ENCODE measurements around the gene OR4D2. TPM values are rescaled to one million over a fixed set of nuclear protein-coding genes. Genes with fewer than 3 reads are reported as not detected.
A peak's percentile ranks its signal among the peaks of the same experiment; 100 is the strongest.

The OR4D2 gene
- total RNA-seq, 1 experiment from 2014 or later = not detected

DNA sequence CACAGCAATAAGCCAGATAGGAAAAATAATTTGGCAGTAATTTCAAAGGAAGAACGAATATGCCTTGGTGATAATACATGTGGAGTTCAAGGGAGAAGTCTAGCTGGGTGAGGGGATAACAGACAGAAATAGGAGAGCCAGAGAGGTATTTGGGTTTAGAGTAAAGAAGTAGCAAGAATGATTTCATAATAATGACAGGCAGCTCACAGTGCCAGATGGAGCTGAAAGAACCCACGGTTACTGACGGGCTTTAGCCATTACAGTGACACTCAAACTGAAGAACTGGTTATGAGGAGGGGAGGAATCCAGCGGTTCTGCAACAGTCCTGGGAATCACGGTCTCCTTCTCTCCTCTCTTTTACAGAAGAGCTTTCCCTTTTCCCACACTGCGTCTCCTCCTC is 16.4 kb upstream of the OR4D2 start:
- Histone ChIP-seq H3K9ac (ENCODE audit: low read length) (no peak overlapping the region), H3K79me2 (ENCODE audit: low read length) (no peaks in the 10 kb centered on the region), H3K36me3 (ENCODE audit: low read depth, low read length) (no peaks in the 10 kb centered on the region), H3K4me3 (ENCODE audit: low read length) (no peak overlapping the region), H3K4me1 (ENCODE audit: insufficient read depth, low read length) (no peaks in the 10 kb centered on the region), H2AFZ (ENCODE audit: low read length) (no peak overlapping the region), H3F3A (ENCODE audit: low read length, unreplicated experiment) (no peaks in the 10 kb centered on the region), H3K9me3 (ENCODE audit: low read length) (peaks cover 7% of the 10 kb centered on the region), H4K20me1 (ENCODE audit: low read length) (no peaks in the 10 kb centered on the region), H3K27me3 (ENCODE audit: low read length) (peaks cover 94% of the 10 kb centered on the region), H3K4me2 (ENCODE audit: low read length) (no peak overlapping the region), H3K9me2 (replicated peaks; ENCODE audit: low read length) (no peaks in the 10 kb centered on the region), H3K27ac (ENCODE audit: low read length) (no peak overlapping the region)
- no peak for DNase-seq
- no peak for ATAC-seq
- ChIA-PET CTCF (no interaction called here), POLR2A (ENCODE audit: unreplicated experiment) (no interaction called here)
- intact Hi-C loops (cut with micrococcal nuclease) = no loop called here
- TF ChIP-seq EZH2 (IDR thresholded peaks at IDR 0.05; ENCODE audit: low read length, unreplicated experiment) (peak; percentile 25), CTCF (conservative IDR thresholded peaks at IDR 0.05; ENCODE audit: low read depth, low read length) (no peak)
- BruUV-seq (replicated peaks) = no TSS peak

DNA sequence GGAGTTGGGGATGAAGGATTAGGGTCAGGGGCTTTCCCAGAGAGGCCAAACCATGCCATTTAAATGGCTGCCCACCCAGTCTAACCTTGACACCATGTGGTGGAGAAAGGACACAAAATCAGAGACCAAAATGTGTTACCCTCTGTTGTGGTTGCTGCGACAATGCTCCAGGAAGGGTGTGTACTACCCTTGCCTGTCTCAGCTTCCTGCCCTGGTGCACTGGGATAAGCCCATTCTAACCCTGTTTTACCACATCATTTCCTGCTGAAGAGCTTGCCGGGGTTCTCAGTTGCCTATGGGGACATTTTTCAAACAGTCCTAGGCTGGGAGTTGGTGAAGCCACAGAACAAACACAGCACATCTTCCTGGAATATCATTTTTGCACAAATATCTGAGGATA is 13.7 kb upstream of the OR4D2 start:
- no peaks in the 10 kb centered on the region for H3K36me3 ChIP-seq (ENCODE audit: low read depth, low read length)
- DNase-seq (no peak), ATAC-seq (no peak)
- no peak overlapping the region for H2AFZ ChIP-seq (ENCODE audit: low read length)
- CTCF ChIA-PET = interaction anchor here (0.6 kb wide), 1 partner anchor 477 kb away, joined by 3 read pairs; no protein-coding TSS in a partner anchor
- intact Hi-C loops (cut with micrococcal nuclease) = no loop called here
- H3K27ac ChIP-seq (ENCODE audit: low read length) = no peak overlapping the region
- H3K4me2 ChIP-seq (ENCODE audit: low read length) = no peak overlapping the region
- POLR2A ChIA-PET (ENCODE audit: unreplicated experiment) = no interaction called here
- no peaks in the 10 kb centered on the region for H4K20me1 ChIP-seq (ENCODE audit: low read length)
- H3F3A ChIP-seq (ENCODE audit: low read length, unreplicated experiment) = no peaks in the 10 kb centered on the region
- no peak overlapping the region for H3K9ac ChIP-seq (ENCODE audit: low read length)
- no peak overlapping the region for H3K4me3 ChIP-seq (ENCODE audit: low read length)
- H3K27me3 ChIP-seq (ENCODE audit: low read length) = peaks cover 91% of the 10 kb centered on the region
- TF ChIP-seq EZH2phosphoT487 (IDR thresholded peaks at IDR 0.05; ENCODE audit: borderline replicate concordance, low read length) = no peak
- TF ChIP-seq EZH2 (IDR thresholded peaks at IDR 0.05; ENCODE audit: low read length, unreplicated experiment) = no peak
- no peak for TF ChIP-seq CTCF (conservative IDR thresholded peaks at IDR 0.05; ENCODE audit: low read depth, low read length)
- no peaks in the 10 kb centered on the region for H3K79me2 ChIP-seq (ENCODE audit: low read length)
- H3K4me1 ChIP-seq (ENCODE audit: insufficient read depth, low read length) = no peaks in the 10 kb centered on the region
- no peaks in the 10 kb centered on the region for H3K9me3 ChIP-seq (ENCODE audit: low read length)
- H3K9me2 ChIP-seq (replicated peaks; ENCODE audit: low read length) = no peaks in the 10 kb centered on the region
- no TSS peak for BruUV-seq (replicated peaks)

- no peak overlapping the region for H3K9ac ChIP-seq (ENCODE audit: low read length)
- TF ChIP-seq EZH2 (IDR thresholded peaks at IDR 0.05; ENCODE audit: low read length, unreplicated experiment) (no peak), EZH2phosphoT487 (IDR thresholded peaks at IDR 0.05; ENCODE audit: borderline replicate concordance, low read length) (no peak), CTCF (conservative IDR thresholded peaks at IDR 0.05; ENCODE audit: low read depth, low read length) (no peak)
- H3K27me3 ChIP-seq (ENCODE audit: low read length) = peaks cover 91% of the 10 kb centered on the region
- H3K4me3 ChIP-seq (ENCODE audit: low read length) = no peak overlapping the region
- H2AFZ ChIP-seq (ENCODE audit: low read length) = no peak overlapping the region
- POLR2A ChIA-PET (ENCODE audit: unreplicated experiment) = no interaction called here
- H3K4me2 ChIP-seq (ENCODE audit: low read length) = no peak overlapping the region
- no peaks in the 10 kb centered on the region for H3K9me2 ChIP-seq (replicated peaks; ENCODE audit: low read length)
- H3K4me1 ChIP-seq (ENCODE audit: insufficient read depth, low read length) = no peaks in the 10 kb centered on the region
- intact Hi-C loops (cut with micrococcal nuclease) = no loop called here
- no peaks in the 10 kb centered on the region for H3K36me3 ChIP-seq (ENCODE audit: low read depth, low read length)
- DNase-seq = no peak
- H3K79me2 ChIP-seq (ENCODE audit: low read length) = no peaks in the 10 kb centered on the region
- H3K9me3 ChIP-seq (ENCODE audit: low read length) = no peaks in the 10 kb centered on the region
- CTCF ChIA-PET = interaction anchor here (0.6 kb wide), 1 partner anchor 478 kb away, joined by 3 read pairs; no protein-coding TSS in a partner anchor
- no peaks in the 10 kb centered on the region for H4K20me1 ChIP-seq (ENCODE audit: low read length)
- no peak overlapping the region for H3K27ac ChIP-seq (ENCODE audit: low read length)
- BruUV-seq (replicated peaks) = no TSS peak
- no peaks in the 10 kb centered on the region for H3F3A ChIP-seq (ENCODE audit: low read length, unreplicated experiment)
- no peak for ATAC-seq
Measured at GRCh38 chr17:58153671-58154070, 13.1 kb upstream of the OR4D2 start.

All from PC-3 (cell line).